Transverse colon (tissue), 4 donors: ENCODE data around the gene DMD. TPM values are rescaled to one million over a fixed set of nuclear protein-coding genes. Genes with fewer than 3 reads are reported as not detected.
"Not testable (repeated sequence)": the region's sequence is repeated elsewhere in the genome, so short reads cannot be mapped to it uniquely, and the experiment has no call there.

Source experiments
- DNase-seq: peaks from one replicate; pipeline ENCODE4 v3.0.0-alpha.2; 2019
- H3K27ac ChIP-seq, 4 donors: fragments of 200-600 bp; sonication (generic); 2 replicates each; pipeline ENCODE4 v1.5.1; 2016 to 2018; ENCODE audit warnings: inconsistent platforms in 4 of 4
- H3K27me3 ChIP-seq: fragments of 200-600 bp; sonication (generic); 2 replicates; pipeline ENCODE4 v1.5.1; 2017; ENCODE audit warnings: inconsistent platforms
- H3K36me3 ChIP-seq, 4 donors: fragments of 200-600 bp; sonication (generic); 2 replicates each; pipeline ENCODE4 v1.5.1; 2017 to 2019; ENCODE audit warnings: inconsistent platforms in 4 of 4
- H3K4me1 ChIP-seq, 4 donors: fragments of 200-600 bp; sonication (generic); 2 replicates each; pipeline ENCODE4 v1.5.1; 2017 to 2020; ENCODE audit warnings: inconsistent platforms in 4 of 4
- H3K4me3 ChIP-seq, 4 donors: fragments of 200-600 bp; sonication (generic); 1 replicate in 1 of 4; 2 replicates in 3 of 4; pipeline versions ENCODE4 v1.5.1 to v1.6.1; 2017 to 2019; ENCODE audit warnings: inconsistent platforms in 4 of 4
- H3K9me3 ChIP-seq, 2 donors: fragments of 200-600 bp; sonication (generic); 2 replicates each; pipeline ENCODE4 v1.5.1; 2017 to 2019; ENCODE audit warnings: inconsistent platforms in 2 of 2
- CTCF ChIP-seq, 5 experiments: fragments of 200-600 bp in 3 of 5; fragments of 450-650 bp in 2 of 5; sonication (generic) in 3 of 5; IDR thresholded peaks; 1 replicate in 2 of 5; 2 replicates in 3 of 5; pipeline ENCODE4 v1.5.1; 2016 to 2017; ENCODE audit warnings: antibody characterized with exemption in 5 of 5, inconsistent platforms in 3 of 5, mild to moderate bottlenecking in 2 of 5, moderate library complexity in 1 of 5
- EP300 ChIP-seq: sonication (generic); formaldehyde crosslinking; IDR thresholded peaks from one replicate; pipeline ENCODE4 v1.6.1; 2017; ENCODE audit warnings: antibody characterized with exemption, low read depth
- POLR2A ChIP-seq: fragments of 450-650 bp; IDR thresholded peaks from one replicate; pipeline ENCODE4 v1.6.1; 2016; ENCODE audit warnings: antibody characterized with exemption, mild to moderate bottlenecking, moderate library complexity
- POLR2AphosphoS5 ChIP-seq, 3 donors: sonication (generic); formaldehyde crosslinking; IDR thresholded peaks; one replicate each; pipeline ENCODE4 v1.6.1; 2016; ENCODE audit warnings: antibody characterized with exemption in 3 of 3
- WGBS, 2 donors: methylation state at CpG; one replicate each; pipeline ENCODE4 v1.1.5; 2018; ENCODE audit warnings: low coverage in 1 of 2; 5-methylcytosine and 5-hydroxymethylcytosine counted together
- in situ Hi-C, 4 donors: fragments of 200-750 bp; cut with MboI; loops; one replicate each; pipeline versions ENCODE4 v1.15.0 to v1.15.1; 2017; ENCODE audit warnings: low sequenced_read_pairs in 3 of 4, low pct_ligation_motif_present in 1 of 4, low pct_unique_long_range_greater_than_20kb in 1 of 4
- intact Hi-C: fragments of 100-400 bp; cut with DNase I; formaldehyde crosslinking; loops from one replicate; pipeline ENCODE4 v1.15.1; 2023; ENCODE audit warnings: low total_unique reads
- total RNA-seq, 4 donors: library from RNA; depleted of rRNA; stranded (reverse); fragments of >200 nt; gene quantifications; one replicate each; pipeline ENCODE4 v1.1.0, GENCODE V29; 2016

DMD gene
- total RNA-seq, 4 donors from 2014 or later = 20.9 to 44.6 (median 32.5) TPM

- 70% methylated on average over 1 of the region's 1 CpG; no CpG with 5 or more reads in 1 of the 2 donors for WGBS, 2 donors
Measured at GRCh38 chrX:32744921-32745320, 466.4 kb downstream of the DMD start.

GRCh38 chrX:32741910-32742309 is 469.4 kb downstream of the DMD start:
- WGBS, 2 donors = 60 to 86% methylated on average over 1 to 3 of the region's 3 CpGs
- Histone ChIP-seq H3K9me3 (no peaks in the 10 kb centered on the region), H3K27me3 (no peaks in the 10 kb centered on the region), H3K36me3 (no peaks in the 10 kb centered on the region), H3K4me3 (no peak overlapping the region), H3K4me1 (no peaks in the 10 kb centered on the region), H3K27ac (no peak overlapping the region)
- in situ Hi-C loops (no loop called here), intact Hi-C loops (no loop called here)
- DNase-seq = no peak
- TF ChIP-seq EP300 (no peak), POLR2A (no peak), CTCF (IDR thresholded peaks at IDR 0.05) (no peak), POLR2AphosphoS5 (IDR thresholded peaks at IDR 0.05) (no peak)

More at GRCh38 chrX:32744921-32745320, 466.4 kb downstream of the DMD start:
- DNase-seq = no peak
- in situ Hi-C loops = no loop called here
- TF ChIP-seq POLR2A (no peak), EP300 (no peak), CTCF (IDR thresholded peaks at IDR 0.05) (no peak), POLR2AphosphoS5 (IDR thresholded peaks at IDR 0.05) (no peak)
- H3K4me1 ChIP-seq = no peaks in the 10 kb centered on the region
- no peak overlapping the region for H3K27ac ChIP-seq
- no peak overlapping the region for H3K4me3 ChIP-seq
- intact Hi-C loops = no loop called here
- no peaks in the 10 kb centered on the region for H3K36me3 ChIP-seq
- no peaks in the 10 kb centered on the region for H3K9me3 ChIP-seq
- H3K27me3 ChIP-seq = no peaks in the 10 kb centered on the region

DNA sequence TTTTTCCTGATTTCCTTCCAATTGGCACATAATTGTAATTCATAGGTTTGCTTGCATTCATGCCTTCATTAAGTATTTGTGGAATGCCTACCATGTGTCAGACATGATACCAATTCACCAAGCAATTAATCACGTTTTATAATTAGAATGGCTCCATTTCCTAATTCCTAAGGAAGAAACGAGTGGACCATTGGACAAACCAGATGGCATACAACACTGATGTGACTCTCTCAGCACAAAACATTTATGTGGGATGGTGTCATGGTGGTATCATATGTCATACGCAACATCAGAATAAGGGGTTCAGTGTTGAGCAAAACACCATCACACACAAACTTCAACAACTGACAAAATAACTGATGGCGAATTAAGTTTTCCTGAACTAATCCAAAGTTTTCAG is 502.8 kb downstream of the DMD start:
- 71% methylated on average over 4 of the region's 4 CpGs; no CpG with 5 or more reads in 1 of the 2 donors for WGBS, 2 donors

DNA sequence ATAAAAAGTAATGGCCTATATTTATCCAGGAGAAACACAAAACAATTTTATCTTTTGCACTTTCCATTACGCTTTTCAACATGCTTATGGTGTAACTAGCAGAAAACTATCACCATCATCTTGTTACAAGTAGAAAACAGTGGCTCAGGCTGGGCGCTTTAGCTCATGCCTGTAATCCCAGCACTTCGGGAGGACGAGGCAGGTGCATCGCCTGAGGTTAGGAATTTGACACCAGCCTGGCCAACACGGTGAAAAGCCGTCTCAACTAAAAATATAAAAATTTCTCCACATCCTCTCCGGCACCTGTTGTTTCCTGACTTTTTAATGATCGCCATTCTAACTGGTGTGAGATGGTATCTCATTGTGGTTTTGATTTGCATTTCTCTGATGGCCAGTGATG is 506.0 kb downstream of the DMD start:
- intact Hi-C loops, in situ Hi-C loops, H3K27me3 ChIP-seq, H3K27ac ChIP-seq, H3K9me3 ChIP-seq, H3K36me3 ChIP-seq, H3K4me1 ChIP-seq, DNase-seq, H3K4me3 ChIP-seq: not testable (repeated sequence)
- WGBS, 2 donors = 81 to 89% methylated on average over 6 to 9 of the region's 9 CpGs

More for the DNA sequence above, 502.8 kb downstream of the DMD start:
- Histone ChIP-seq H3K36me3 (no peaks in the 10 kb centered on the region), H3K27ac (no peak overlapping the region), H3K9me3 (no peaks in the 10 kb centered on the region), H3K27me3 (no peaks in the 10 kb centered on the region), H3K4me3 (no peak overlapping the region), H3K4me1 (no peaks in the 10 kb centered on the region)
- in situ Hi-C loops (no loop called here), intact Hi-C loops (no loop called here)
- no peak for DNase-seq
- TF ChIP-seq POLR2A (no peak), CTCF (IDR thresholded peaks at IDR 0.05) (no peak), EP300 (no peak), POLR2AphosphoS5 (IDR thresholded peaks at IDR 0.05) (no peak)

- intact Hi-C loops = no loop called here
- H3K36me3 ChIP-seq = no peaks in the 10 kb centered on the region
- in situ Hi-C loops = no loop called here
- H3K4me1 ChIP-seq = no peaks in the 10 kb centered on the region
- no peak overlapping the region for H3K4me3 ChIP-seq
- no peaks in the 10 kb centered on the region for H3K27me3 ChIP-seq
- no peak for DNase-seq
- no peak for TF ChIP-seq EP300
- TF ChIP-seq POLR2AphosphoS5 (IDR thresholded peaks at IDR 0.05) = no peak
- no peak for TF ChIP-seq CTCF (IDR thresholded peaks at IDR 0.05)
- no peak for TF ChIP-seq POLR2A
- H3K27ac ChIP-seq = no peak overlapping the region
- WGBS, 2 donors = 48% methylated on average over 1 of the region's 1 CpG; no CpG with 5 or more reads in 1 of the 2 donors
- H3K9me3 ChIP-seq = no peaks in the 10 kb centered on the region
Measured at GRCh38 chrX:32687379-32687778, 524.0 kb downstream of the DMD start.
